ENCODE measurements around the gene ELK4.

The ELK4 gene

DNA sequence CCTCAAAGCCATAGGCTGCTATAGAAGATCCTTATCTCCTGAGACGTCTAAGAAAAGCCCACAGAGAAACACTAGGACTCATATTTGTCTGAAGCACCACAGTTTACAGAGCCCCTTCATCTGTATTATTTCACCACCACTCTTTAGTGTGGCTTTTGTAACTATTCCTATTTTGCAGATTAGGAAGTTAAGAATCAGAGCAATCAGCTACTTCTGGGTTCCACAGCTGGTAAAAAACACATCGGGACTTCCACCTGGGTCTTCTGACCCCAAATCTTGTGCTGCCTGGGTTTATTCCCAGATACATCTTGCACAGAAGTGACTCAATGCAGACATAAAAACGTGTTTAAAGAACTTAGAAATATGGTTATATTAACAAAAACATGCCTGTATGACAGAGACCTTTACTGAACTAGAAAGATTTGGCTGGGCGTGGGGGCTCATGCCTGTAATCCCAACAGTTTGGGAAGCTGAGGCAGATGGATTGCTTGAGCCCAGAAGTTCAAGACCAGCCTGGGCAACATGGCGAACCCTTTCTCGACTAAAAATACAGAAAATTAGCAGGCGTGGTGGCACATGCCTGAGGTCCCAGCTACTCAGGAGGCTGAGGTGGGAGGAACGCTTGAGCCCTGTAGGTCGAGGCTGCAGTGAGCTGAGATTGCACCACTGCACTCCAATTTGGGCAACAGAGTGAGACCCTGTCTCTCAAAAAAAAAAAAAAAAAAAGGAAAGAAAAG is 40.9 kb downstream of the ELK4 start:
- Histone ChIP-seq H3K9me3 (ENCODE audit: insufficient read depth, low read length) (no peaks in the 10 kb centered on the region), H4K20me1 (ENCODE audit: insufficient read depth, low read length) (no peaks in the 10 kb centered on the region; the same call in 1 of the 2 replicates), H3K27me3 (ENCODE audit: low read depth, low read length) (no peaks in the 10 kb centered on the region), H3K4me3 (ENCODE audit: low read length) (no peak overlapping the region), H3K36me3 (replicated peaks; ENCODE audit: low read depth, low read length) (no peaks in the 10 kb centered on the region), H3K9ac (ENCODE audit: low read length) (no peak overlapping the region), H3K4me1 (ENCODE audit: low read length) (peaks cover 27% of the 10 kb centered on the region), H3K27ac (ENCODE audit: low read length) (no peak overlapping the region), H2AFZ (ENCODE audit: low read depth, low read length) (peak overlapping the region; percentile 60; the same call in 1 of the 2 replicates), H3K4me2 (ENCODE audit: low read length) (no peak overlapping the region), H3K79me2 (ENCODE audit: low read length) (no peaks in the 10 kb centered on the region)
- TF ChIP-seq, protein P1, sequence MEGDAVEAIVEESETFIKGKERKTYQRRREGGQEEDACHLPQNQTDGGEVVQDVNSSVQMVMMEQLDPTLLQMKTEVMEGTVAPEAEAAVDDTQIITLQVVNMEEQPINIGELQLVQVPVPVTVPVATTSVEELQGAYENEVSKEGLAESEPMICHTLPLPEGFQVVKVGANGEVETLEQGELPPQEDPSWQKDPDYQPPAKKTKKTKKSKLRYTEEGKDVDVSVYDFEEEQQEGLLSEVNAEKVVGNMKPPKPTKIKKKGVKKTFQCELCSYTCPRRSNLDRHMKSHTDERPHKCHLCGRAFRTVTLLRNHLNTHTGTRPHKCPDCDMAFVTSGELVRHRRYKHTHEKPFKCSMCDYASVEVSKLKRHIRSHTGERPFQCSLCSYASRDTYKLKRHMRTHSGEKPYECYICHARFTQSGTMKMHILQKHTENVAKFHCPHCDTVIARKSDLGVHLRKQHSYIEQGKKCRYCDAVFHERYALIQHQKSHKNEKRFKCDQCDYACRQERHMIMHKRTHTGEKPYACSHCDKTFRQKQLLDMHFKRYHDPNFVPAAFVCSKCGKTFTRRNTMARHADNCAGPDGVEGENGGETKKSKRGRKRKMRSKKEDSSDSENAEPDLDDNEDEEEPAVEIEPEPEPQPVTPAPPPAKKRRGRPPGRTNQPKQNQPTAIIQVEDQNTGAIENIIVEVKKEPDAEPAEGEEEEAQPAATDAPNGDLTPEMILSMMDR (IDR thresholded peaks at IDR 0.05; ENCODE audit: low read depth, low read length), result no peak
- TF ChIP-seq EZH2phosphoT487 (IDR thresholded peaks at IDR 0.05; ENCODE audit: low read depth), result no peak

DNA sequence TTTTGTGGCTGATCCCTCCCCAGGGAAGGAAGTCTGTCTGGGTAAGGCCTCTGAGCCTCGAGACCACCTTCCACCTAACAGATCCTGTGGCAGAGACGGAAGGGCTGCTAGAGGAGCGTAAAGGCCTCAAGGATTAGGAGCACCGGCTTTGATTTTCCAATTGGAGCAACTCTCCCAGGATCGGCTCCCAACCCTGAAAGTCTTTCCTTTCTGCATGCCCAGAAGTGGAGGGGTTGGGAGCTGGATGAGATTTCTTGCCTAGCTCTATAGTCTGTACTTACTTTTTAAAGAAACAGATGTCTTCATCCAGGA is 41.4 kb downstream of the ELK4 start:
- H3K9me3 ChIP-seq (ENCODE audit: insufficient read depth, low read length), result no peaks in the 10 kb centered on the region
- no peaks in the 10 kb centered on the region for H3K79me2 ChIP-seq (ENCODE audit: low read length)
- H3K4me3 ChIP-seq (ENCODE audit: low read length), result no peak overlapping the region
- no peak overlapping the region for H3K4me2 ChIP-seq (ENCODE audit: low read length)
- H4K20me1 ChIP-seq (ENCODE audit: insufficient read depth, low read length), result no peaks in the 10 kb centered on the region; the same call in 1 of the 2 replicates
- H2AFZ ChIP-seq (ENCODE audit: low read depth, low read length), result no peak overlapping the region
- no peak overlapping the region for H3K27ac ChIP-seq (ENCODE audit: low read length)
- H3K9ac ChIP-seq (ENCODE audit: low read length), result no peak overlapping the region
- TF ChIP-seq, protein P1 (IDR thresholded peaks at IDR 0.05; ENCODE audit: low read depth, low read length), result no peak
- no peak for TF ChIP-seq EZH2phosphoT487 (IDR thresholded peaks at IDR 0.05; ENCODE audit: low read depth)
- H3K27me3 ChIP-seq (ENCODE audit: low read depth, low read length), result no peaks in the 10 kb centered on the region
- H3K36me3 ChIP-seq (replicated peaks; ENCODE audit: low read depth, low read length), result no peaks in the 10 kb centered on the region
- peaks cover 21% of the 10 kb centered on the region for H3K4me1 ChIP-seq (ENCODE audit: low read length)

DNA sequence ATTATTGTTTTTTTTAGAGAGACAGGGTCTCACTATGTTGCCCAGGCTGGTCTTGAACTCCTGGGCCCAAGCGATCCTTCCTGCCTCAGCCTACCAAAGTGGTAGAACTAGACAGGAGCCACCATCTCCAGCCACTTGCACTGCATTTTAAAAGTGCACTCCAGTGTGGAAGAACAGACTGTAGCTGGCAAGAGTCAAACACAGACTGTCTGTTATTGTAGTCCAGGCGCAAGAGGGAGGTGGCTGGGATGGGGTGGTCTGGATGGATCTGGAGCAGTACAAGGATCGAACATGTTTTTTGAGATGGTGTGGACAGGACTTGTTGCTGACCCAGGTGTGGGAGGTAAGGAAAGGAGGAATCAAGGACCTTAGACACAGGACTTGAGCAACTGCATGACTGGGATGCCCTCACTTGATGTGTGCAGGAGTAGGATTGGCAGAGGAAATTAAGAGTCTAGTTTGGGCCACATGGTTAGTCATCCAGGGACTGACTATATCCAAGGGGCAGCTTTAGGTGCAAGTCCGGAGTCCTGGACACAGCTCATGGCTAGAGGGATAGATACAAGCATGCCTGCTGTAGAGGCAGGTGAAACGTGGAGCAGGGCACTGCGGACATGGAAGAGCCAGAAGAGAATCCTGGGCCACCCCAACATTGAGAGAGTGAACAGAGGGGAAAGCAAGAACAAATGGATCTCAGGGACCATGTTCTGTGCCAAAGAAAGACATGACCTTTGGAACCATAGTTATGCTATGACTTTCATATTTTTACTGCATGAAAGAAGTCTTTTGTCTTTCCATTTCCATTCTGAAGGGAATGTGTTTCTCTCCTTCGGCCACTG is 42.0 kb downstream of the ELK4 start:
- H3K27me3 ChIP-seq (ENCODE audit: low read depth, low read length), result no peaks in the 10 kb centered on the region
- no peaks in the 10 kb centered on the region; the same call in 1 of the 2 replicates for H4K20me1 ChIP-seq (ENCODE audit: insufficient read depth, low read length)
- peaks cover 16% of the 10 kb centered on the region; the same call in 1 of the 2 replicates for H3K4me1 ChIP-seq (ENCODE audit: low read length)
- H3K9me3 ChIP-seq (ENCODE audit: insufficient read depth, low read length), result no peaks in the 10 kb centered on the region
- H3K27ac ChIP-seq (ENCODE audit: low read length), result no peak overlapping the region
- no peak overlapping the region for H3K9ac ChIP-seq (ENCODE audit: low read length)
- no peaks in the 10 kb centered on the region for H3K36me3 ChIP-seq (replicated peaks; ENCODE audit: low read depth, low read length)
- no peak overlapping the region for H3K4me2 ChIP-seq (ENCODE audit: low read length)
- no peak overlapping the region for H3K4me3 ChIP-seq (ENCODE audit: low read length)
- no peak for TF ChIP-seq EZH2phosphoT487 (IDR thresholded peaks at IDR 0.05; ENCODE audit: low read depth)
- TF ChIP-seq, protein P1 (IDR thresholded peaks at IDR 0.05; ENCODE audit: low read depth, low read length), result no peak
- no peak overlapping the region for H2AFZ ChIP-seq (ENCODE audit: low read depth, low read length)
- H3K79me2 ChIP-seq (ENCODE audit: low read length), result no peaks in the 10 kb centered on the region

DNA sequence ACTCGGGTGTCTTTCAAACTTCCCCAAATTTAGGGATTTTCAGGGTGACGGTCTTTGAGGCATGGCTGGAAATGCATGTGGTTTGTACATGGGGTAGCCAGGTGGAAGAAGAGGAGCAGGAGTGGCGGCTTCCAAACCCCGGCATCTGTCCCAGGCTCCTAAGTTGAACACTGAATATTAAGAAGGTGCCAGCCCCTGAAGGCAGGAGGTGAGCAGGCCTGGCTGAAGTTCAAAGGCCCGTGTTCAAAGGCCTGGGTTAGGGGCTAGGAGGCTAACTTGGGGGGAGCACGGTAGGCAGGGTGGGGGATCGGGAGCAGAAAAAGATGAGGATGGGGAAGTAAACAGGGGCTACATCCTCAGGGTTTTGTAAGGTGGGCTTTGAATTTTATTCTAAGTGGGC is 42.8 kb downstream of the ELK4 start:
- no peak for TF ChIP-seq EZH2phosphoT487 (IDR thresholded peaks at IDR 0.05; ENCODE audit: low read depth)
- TF ChIP-seq, protein P1 (IDR thresholded peaks at IDR 0.05; ENCODE audit: low read depth, low read length), result no peak
- Histone ChIP-seq H3K9me3 (ENCODE audit: insufficient read depth, low read length) (no peaks in the 10 kb centered on the region), H3K27ac (ENCODE audit: low read length) (no peak overlapping the region)

More for the DNA sequence above, 42.8 kb downstream of the ELK4 start:
- Histone ChIP-seq H2AFZ (ENCODE audit: low read depth, low read length) (no peak overlapping the region), H3K4me1 (ENCODE audit: low read length) (peaks cover 16% of the 10 kb centered on the region; the same call in 1 of the 2 replicates), H3K4me2 (ENCODE audit: low read length) (no peak overlapping the region), H3K36me3 (replicated peaks; ENCODE audit: low read depth, low read length) (no peaks in the 10 kb centered on the region), H3K4me3 (ENCODE audit: low read length) (no peak overlapping the region), H3K9ac (ENCODE audit: low read length) (no peak overlapping the region), H3K79me2 (ENCODE audit: low read length) (no peaks in the 10 kb centered on the region), H3K27me3 (ENCODE audit: low read depth, low read length) (no peaks in the 10 kb centered on the region), H4K20me1 (ENCODE audit: insufficient read depth, low read length) (no peaks in the 10 kb centered on the region)

All from OCI-LY3 (cell line).